Pancreas (tissue), 10 donors: ENCODE measurements around the gene SPATA31A1. TPM values are rescaled to one million over a fixed set of nuclear protein-coding genes. Genes with fewer than 3 reads are reported as not detected.
"Not testable (repeated sequence)": the region's sequence is repeated elsewhere in the genome, so short reads cannot be mapped to it uniquely, and the experiment has no call there.

Source experiments
- ATAC-seq, 4 donors: fragments of 200-7000 bp; cut with Tn5 transposase; one replicate each; pipeline versions ENCODE4 v1.8.0 to v1.9.1; 2020; ENCODE audit warnings: mild to moderate bottlenecking in 4 of 4, moderate library complexity in 4 of 4
- DNase-seq, 6 donors: peaks; one replicate each; pipeline ENCODE4 v3.0.0-alpha.2; 2020
- FAIRE-seq: peaks from 2 replicates; lab custom pipeline; 2012; peaks lifted over from hg19 to GRCh38; lab: Jason Lieb, UNC
- H3K27ac ChIP-seq, 4 donors: fragments of 200-600 bp; sonication (generic); 1 replicate in 3 of 4; 2 replicates in 1 of 4; pipeline versions ENCODE4 v1.5.0 to v1.8.0; 2020
- H3K27me3 ChIP-seq, 4 donors: fragments of 200-600 bp; one replicate each; pipeline ENCODE4 v1.8.0; 2021
- H3K36me3 ChIP-seq, 3 donors: fragments of 200-600 bp; sonication (generic) in 1 of 3; one replicate each; pipeline versions ENCODE4 v1.5.0 to v1.8.0; 2020 to 2021
- H3K4me1 ChIP-seq, 3 donors: fragments of 200-600 bp; one replicate each; pipeline ENCODE4 v1.8.0; 2021
- H3K4me3 ChIP-seq, 4 donors: fragments of 200-600 bp; sonication (generic) in 2 of 4; one replicate each; pipeline versions ENCODE4 v1.5.0 to v1.8.0; 2020 to 2021
- H3K9me3 ChIP-seq, 4 donors: fragments of 200-600 bp; one replicate each; pipeline ENCODE4 v1.8.0; 2021
- WGBS, 2 donors: extraction: QIAGEN DNeasy Blood & Tissue Kit; methylation state at CpG; one replicate each; pipeline ENCODE4 v1.1.7; 2013; 5-methylcytosine and 5-hydroxymethylcytosine counted together
- intact Hi-C, 3 donors: fragments of 100-400 bp; cut with DNase I; formaldehyde crosslinking; loops; one replicate each; pipeline versions ENCODE4 v1.11.1 to v1.14.2; 2022
- polyA plus RNA-seq, 2 donors: library from polyadenylated mRNA; stranded (reverse); fragments of 200-250 nt; gene quantifications; one replicate each; pipeline ENCODE4 v1.2.3, GENCODE V29; 2013
- total RNA-seq, 6 donors: library from RNA; stranded (reverse); fragmentation: NEBNext Ultra II Directional in 4 of 6; extraction: Animal tissue kit (Norgen Biotek cat#: 25700) in 4 of 6; gene quantifications; one replicate each; pipeline versions ENCODE4 v1.2.1 to v1.2.4, GENCODE V29; 2021 to 2023
- donor health status: healthy with polysubstance abuse.
- donor health status: DM: no; HTN: no; CAD: no; lungs with moderate emphysema.
- donor health status: DM: no; HTN: no; CAD: no.
- donor health status: control.
- donor health status: control.
- donor health status: Bipolar disorder and iron deficiency.
- donor health status: DM: yes; HTN: yes; CAD: no.
- donor health status: DM: no; HTN: no; CAD: no.
- donor health status: DM: no; HTN: no; CAD: no.
- donor health status: DM: yes; HTN: yes; CAD: no.

Gene SPATA31A1
- total RNA-seq (not detected), polyA plus RNA-seq (not detected)

- H3K36me3 ChIP-seq, H3K4me1 ChIP-seq, H3K9me3 ChIP-seq, FAIRE-seq, H3K4me3 ChIP-seq, intact Hi-C loops, H3K27ac ChIP-seq, DNase-seq, H3K27me3 ChIP-seq, ATAC-seq: not testable (repeated sequence)
- WGBS, 2 donors = 74% methylated on average over 3 of the region's 6 CpGs; no CpG with 5 or more reads in 1 of the 2 donors
These were observed at the start of gene SPATA31A1 for GRCh38 chr9:39355369-39355768. SPATA31A1 (plus strand) TSS chr9:39355669; CDS start chr9:39355731, 62 bp downstream.

GRCh38 chr9:39407261-39408204 lies 52.1 kb downstream of the SPATA31A1 start:
- DNase-seq, H3K9me3 ChIP-seq, FAIRE-seq, H3K27ac ChIP-seq, ATAC-seq, H3K4me3 ChIP-seq, H3K27me3 ChIP-seq, H3K36me3 ChIP-seq, H3K4me1 ChIP-seq, intact Hi-C loops: not testable (repeated sequence)
- WGBS, 2 donors = 75 to 81% methylated on average over 1 of the region's 2 CpGs

- H3K36me3 ChIP-seq, H3K9me3 ChIP-seq, FAIRE-seq, ATAC-seq, H3K4me3 ChIP-seq, H3K4me1 ChIP-seq, intact Hi-C loops, H3K27me3 ChIP-seq, H3K27ac ChIP-seq, DNase-seq: not testable (repeated sequence)
- no CpG with 5 or more reads among the region's 1 CpG for whole genome bisulfite sequencing, 2 donors
These were observed 55.9 kb downstream of the SPATA31A1 start for GRCh38 chr9:39411254-39411940.

Other genes with a start within 250 kb of the SPATA31A1 start
- gene CNTNAP3, start 67.5 kb upstream of the SPATA31A1 start, total RNA-seq = under 1 TPM; 0.28 to 0.98 (median 0.80) TPM
- under 1 TPM; 0.53 to 0.92 TPM for gene CNTNAP3, start 67.5 kb upstream of the SPATA31A1 start, polyA plus RNA-seq